HG03342 (cell line): ENCODE data around the gene CD247.

ENCODE experiments used
- ATAC-seq: cut with Tn5 transposase; IDR thresholded peaks from one replicate; pipeline ENCODE4 v1.9.1; 2021; ENCODE audit warnings: mild to moderate bottlenecking, moderate library complexity; ENCODE audit not compliant: unreplicated experiment

The CD247 gene

DNA sequence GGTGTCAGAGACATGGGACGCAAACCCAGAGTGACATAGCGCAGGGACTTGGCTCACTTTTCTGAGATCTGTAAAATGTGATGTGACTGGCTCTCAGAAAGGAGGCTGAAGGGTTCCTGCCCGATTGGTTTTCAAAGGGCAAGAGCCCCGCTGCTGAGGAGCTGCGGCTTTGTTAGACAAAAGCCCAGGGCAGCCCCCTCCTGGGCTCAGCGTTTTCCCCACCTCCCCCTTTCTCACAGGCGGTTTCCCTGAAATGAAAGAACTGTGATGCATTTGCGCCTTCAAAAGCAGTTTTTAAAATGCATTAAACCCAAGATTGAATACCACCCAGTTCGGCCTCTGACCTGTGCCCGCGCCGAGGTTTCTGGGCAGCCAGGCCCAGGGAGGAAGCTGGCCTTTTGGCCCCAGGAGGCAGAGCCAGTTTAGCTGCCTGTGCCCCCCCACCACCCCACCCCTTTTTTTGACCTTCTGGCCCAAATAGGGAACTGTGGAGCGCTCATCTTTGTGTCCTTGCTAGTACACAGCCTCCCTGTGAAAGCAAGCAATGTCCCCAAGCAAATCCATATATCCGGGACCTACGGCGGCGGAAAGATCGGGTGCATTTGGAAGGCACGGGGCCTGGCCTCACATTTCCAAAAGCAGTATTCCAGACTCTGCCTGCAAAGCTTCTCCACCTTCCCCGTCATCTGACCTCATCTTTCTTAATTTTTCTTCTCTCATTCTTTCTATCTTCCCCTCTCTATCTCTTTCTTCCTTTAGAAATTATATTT is 28.6 kb downstream of the CD247 start:
- no peak for ATAC-seq

DNA sequence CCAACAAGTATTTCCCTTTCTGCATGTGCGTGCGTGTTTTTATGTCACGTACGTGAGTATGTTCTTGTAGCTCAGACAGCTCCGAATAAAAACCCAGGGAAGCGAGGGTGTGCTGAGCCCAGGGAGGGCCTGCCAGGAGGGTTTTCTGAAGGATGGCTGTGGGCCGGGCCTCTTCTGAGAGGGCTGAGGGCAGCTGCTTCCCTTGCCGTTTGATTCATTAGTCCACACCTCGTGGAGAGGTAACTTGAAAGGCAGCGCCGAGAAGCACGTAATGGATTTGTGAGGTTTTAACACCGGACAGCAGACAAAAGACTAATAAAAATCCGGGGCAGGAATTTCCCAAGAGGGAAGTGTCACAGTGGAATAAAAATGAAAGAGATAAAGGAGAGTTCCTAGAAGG is 29.5 kb downstream of the CD247 start:
- no peak for ATAC-seq

DNA sequence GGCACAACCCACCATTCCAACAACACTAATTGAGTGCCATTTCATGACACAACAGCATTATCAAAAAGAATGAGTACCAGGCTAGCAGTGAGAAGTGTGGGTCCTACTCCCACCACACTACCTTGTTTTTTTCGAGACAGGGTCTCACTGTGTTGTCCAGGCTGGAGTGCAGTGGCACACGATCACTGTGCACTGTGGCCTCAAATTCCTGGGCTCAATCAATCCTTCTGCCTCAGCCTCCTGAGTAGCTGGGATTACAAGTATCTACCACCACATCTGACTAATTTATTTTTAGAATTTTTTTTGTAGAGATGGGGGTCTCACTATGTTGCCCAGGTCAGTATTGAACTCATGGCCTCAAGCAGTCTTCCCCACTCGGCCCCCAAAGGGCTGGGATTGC is 30.7 kb downstream of the CD247 start:
- ATAC-seq = no peak

DNA sequence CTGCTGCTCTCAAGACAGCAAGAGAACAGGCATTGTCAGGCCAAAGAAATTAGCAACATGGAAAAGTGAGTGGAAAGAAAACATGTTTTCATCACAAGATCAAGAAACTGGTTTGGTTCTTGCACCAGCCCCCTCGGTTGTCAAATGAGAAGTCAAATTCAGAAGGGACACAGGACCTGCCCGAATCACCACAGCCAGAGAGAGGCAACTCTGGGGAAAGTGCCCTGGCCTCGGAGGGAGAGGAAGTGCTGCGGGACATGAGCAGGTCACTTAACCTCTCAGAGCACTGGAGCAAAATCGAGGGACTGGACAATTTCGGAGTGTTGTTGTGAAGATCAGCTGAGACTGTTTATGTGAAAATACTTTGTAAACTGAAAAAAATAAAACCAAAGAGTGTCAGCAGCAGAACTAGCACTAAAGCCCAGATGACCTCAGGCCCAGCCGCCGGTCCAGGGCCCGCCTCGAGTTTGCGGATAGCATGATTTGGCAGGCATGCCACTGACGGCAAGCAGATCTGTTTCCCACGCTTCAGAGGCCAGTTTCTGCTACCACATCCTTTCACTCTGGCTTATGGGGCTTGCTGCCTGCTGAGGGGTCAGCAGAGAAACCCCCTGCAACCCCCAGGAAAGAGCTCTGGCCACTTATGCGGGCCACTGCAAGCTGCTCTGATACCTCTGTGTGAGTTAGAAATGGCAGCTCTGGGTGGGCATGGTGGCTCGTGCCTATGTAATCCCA is 32.1 kb downstream of the CD247 start:
- ATAC-seq = no peak

DNA sequence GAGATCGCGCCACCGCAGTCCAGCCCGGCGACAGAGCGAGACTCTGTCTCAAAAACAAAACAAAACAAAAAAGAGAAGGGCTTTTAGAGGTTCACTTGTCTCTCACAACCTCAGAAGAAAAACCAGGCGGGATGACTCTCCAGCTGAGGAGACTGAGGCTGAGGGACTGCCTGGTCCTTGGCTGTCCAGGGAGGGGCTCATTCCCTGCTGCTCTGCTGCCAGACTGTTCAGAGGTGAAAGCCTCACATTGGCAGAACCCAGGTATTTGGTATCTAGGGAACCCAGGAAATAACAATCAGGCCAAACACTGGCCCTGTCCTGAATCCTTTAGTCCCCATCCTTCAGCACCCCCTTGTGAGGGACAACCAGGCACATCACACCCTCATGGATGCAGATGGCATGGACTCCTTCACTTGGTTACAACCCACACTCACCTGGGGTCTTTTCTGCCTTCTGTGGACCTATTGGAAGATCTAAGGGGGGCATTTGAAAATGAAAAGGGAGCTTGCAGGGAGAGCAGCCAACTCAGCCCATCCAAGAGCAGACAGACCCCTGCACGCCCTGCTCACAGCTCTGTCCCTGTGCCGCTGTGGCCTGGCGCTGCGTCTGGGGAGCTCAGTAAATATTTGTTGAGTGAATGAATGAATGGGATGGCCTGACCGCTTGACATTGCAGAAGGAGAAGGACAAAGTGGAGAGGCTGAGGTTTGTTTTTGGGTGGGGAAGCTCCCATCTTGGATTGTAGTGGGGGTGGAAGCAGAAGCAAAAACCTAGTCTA is 33.4 kb downstream of the CD247 start:
- ATAC-seq = no peak

DNA sequence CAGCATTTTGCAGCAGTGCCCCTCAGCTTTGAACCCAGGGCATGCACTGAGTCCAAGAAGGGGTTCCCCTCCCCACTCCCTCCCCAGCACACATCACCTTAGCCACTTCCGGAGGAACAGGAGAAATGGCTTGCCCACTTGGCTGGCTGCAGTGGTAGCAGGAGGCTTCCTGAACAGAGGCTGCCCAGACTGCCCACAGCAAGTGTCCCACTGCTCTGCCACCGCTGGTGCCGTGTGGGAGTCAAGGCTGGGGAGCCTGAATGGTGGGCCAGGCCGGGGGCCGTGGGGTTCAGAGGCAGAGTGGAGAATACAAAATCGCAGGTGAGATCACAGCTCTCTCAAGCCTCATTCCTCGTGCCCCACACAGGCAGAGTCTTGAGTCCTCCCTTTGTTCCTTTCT is 34.5 kb downstream of the CD247 start:
- no peak for ATAC-seq

DNA sequence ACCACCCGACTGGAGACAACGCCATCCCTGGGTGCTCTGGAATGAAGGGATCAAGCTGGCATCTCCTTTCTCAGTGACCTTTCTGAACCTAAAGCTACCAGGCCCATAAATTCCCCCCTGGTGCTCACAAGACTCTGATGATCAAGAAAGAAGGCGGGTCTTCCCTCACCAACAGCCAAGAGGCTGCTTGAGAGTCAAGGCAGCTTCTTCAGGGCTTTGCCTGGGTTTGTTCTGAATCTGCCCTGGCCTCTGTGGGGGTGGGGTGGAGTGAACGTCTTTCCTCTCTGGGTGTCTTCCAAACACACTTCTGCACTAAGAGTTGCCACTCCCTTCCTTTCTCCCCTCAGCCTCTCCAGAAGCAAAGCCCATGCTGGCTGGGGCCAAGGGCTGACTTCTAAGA is 36.1 kb downstream of the CD247 start:
- no peak for ATAC-seq

DNA sequence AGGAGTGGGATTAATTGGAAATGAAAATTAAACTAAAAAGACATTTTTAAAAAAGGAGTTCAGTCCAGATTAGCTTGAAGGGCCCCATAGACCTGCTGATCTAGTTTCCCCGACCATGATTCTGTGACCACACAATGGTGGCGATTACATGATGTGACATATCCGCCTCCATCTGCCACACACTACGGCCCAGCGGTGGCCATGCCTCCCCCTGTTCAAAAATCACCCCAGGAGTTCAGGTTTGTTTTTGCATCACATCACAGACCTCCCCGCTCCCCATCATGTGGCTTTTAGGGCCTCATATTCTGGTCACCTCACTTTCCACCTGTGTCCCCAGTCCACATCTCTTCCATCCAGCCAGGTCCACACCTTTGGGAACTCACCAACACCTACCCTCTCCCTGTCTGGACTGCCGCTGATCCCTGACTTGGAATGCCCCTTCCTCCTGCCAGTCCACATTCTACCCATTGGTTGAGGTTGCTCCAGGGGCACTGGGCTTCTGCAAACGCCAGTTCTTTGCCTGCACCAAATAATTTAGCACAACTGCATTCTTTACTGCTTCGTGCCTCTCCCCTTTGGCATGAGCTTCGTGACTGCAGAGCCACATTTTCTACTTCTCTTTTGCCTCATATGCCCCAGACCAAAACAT is 38.9 kb downstream of the CD247 start:
- no peak for ATAC-seq

DNA sequence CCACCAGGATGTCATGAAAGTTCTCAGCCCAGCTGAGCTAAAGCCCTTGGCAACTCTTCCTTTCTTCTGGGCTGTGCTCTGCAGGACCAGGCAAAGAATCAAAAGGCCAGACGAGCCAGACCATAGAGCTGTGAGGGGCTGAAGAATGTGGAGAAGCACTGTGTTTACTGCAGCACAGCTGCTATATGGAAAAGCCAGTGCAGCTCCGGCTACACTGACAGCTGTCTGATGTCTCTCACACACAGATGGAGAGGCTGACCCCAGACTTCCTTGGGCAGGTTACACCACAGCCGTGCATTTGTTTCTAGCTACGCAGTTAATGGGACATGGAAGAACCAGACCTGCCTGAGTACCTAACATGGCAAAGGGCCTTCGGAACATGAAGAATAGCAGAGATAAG is 40.3 kb downstream of the CD247 start:
- ATAC-seq = no peak

DNA sequence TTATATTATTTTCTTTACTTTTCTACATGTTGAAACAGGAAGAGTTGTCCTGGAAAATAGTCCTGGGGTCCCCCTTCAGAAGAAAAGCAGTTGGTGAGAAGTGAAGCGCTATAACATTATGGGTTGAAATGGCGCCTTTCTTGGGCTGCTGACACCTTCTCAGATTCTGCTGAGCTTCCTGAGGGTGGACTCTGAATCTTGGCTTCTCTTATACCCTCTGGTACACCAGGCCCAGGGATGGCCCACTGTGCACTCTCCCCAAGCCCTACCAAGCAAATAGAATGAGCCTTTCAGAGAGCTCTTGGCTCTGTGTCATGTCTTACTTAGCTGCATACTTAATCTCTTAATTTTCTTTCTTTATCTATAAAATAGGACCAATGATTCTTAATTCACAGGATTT is 42.3 kb downstream of the CD247 start:
- no peak for ATAC-seq

DNA sequence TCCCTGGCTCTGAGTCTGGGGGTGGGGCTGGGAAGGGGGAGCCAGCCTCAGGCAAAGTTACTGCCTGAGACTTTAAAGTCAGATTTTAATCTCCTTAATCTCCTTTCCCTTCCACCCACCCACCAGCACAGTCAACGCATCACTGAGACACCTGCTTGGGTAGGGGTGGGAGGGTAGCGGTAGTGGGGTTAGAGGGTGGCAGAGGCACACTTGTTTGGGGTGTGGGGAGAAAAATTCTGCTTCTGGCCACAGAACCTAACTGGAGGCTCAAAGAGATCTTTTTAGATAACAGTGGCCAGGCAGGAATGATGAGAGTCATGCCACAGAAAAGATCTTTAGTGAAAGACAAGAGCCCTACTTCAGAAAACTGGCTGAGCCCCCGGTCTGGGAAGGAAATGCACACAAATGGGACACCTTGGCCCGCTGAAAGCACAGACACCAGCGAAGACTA is 44.1 kb downstream of the CD247 start:
- ATAC-seq = no peak

DNA sequence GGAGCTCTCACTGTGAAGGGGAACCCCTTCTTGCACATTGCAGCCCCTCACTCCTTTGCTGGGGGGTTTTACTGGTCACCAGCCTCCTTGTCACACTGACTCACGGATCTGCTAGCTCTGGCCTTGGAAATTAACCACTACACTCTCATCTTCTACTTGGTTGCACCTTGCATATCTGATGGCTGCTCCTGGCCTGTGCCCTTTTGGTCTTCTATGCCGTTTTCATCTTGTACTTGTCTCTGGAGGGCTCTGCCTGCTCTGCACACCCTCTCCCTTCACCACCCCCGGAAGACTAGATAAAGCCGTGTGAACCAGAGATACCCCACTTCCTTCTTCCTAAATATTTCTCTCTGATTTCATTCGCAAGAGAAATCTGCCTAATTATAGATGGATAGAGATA is 44.6 kb downstream of the CD247 start:
- ATAC-seq = no peak

DNA sequence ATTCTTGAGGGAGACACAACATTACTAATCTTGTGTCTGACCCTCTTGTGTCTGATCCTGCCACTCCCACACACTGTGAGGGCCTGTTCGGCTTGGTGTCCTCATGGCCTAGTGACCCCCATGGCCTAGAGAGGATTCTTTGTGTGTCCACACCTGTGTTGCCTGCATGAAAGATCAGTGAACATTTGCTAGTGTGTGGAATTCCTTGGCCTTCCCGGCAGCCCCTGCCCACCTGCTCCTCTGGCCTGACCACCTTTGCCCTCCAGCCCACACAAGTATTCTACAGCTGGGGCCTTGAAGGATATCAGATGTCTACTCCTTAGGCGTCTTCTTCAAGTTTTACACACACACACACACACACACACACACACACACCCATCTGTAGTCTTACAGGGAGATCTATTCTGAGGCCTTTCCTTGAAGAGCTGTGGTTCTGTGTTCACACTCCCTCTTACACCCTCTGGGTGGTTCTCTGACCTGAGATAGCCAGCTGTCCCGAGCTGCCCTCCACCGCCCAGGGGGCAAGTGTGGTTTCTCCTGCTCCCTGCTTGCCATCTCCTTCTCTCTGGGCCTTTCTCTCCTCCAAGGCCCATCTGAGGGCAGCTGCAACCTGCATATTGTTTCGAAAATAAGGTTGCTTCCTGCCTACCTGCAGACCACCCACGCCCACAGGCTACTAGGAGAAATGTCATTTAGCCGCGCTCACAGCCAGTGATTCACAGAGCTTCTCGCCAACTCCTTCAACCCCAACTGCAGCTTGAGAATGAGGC is 45.4 kb downstream of the CD247 start:
- no peak for ATAC-seq

DNA sequence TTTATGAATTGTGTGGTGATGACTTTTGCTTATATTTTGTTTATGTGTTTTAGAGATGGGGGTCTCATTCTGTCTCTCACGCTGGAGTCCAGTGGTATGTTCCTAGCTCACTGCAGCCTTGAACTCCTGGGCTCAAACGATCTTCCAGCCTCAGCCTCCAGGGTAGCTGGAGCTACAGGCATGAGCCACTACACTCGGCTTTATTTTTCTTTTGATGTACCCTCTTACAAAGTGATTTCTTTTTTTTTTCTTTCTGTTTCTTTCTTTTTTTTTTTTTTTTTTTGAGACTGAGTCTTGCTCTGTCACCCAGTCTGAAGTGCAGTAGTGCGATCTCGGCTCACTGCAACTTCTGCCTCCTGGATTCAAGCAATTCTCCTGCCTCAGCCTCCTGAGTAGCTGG is 46.8 kb downstream of the CD247 start:
- no peak for ATAC-seq

DNA sequence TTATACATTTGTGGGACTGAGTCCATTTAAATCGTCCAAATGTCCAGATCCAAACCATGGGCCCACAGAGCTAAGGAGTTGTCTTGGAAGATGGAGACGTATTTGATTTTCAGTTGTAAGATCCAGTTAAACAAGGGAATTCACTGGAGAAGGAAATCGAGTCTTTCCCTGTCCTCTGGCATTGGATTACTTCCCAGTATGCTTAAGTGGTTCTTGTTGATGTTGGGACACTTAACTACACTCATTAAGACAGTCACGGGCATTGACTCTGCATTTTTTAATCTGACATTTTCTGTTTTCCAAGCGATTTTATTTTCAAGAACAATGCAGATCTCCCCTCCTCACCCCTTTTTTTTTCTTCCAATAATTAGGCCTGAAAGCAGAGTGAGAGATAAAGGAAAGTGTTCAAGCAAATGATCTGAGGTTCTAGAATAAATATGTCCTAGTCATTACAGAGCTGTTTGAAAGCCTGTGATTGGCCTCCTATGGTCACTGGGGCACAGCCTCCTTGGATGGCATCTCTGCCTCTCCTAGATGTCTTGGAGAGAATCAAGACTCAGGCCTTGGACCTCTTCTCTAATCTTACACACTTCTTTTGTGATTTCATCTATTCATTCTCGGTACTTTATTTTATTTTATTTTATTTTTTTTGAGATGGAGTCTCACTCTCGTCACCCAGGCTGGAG is 48.9 kb downstream of the CD247 start:
- no peak for ATAC-seq

DNA sequence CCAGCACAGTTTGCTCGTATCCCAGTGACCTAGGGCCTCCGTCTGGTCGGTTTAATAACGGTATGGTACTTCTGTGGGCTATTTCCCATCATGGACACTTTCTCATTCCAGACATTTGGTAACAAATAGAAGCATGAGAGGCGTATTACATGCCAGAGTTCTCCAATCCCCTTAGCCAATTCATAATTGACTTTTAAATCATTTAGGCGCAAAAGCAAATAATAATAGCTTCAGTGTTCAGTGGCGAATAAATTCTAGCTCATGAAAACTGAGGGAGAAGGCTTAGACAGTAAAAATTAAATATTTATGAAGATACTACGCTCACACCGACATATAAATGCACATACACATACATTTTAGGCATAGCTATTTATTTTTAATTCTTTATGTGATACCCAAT is 50.6 kb downstream of the CD247 start:
- ATAC-seq = no peak

DNA sequence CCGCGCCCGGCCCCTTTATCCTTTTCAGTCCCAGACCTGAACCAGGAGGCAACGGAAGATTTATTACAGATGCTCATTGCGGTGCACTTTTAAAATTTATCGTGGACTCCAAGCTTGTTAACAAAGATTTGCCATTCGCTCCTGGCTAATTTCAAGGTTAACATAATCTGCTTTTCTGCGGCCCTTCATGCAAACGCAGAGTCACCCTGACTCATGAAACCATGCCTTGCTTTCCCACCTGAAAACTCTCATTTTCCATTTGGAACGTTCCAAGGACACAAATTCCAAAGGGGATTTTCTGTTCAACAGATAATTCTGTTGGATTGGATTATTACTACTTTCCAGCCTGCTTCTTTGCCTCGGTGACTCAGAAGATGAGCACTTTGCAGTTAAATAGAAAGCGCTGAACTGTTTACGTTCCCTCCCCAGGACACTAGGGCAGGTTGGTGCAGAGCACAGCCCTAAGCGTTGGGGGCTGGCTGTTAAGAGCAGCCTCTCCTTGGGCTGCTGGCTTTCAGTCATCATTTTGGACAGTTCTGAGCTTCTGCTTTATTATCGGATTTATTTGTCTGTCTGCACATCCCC is 51.1 kb downstream of the CD247 start:
- ATAC-seq = no peak

DNA sequence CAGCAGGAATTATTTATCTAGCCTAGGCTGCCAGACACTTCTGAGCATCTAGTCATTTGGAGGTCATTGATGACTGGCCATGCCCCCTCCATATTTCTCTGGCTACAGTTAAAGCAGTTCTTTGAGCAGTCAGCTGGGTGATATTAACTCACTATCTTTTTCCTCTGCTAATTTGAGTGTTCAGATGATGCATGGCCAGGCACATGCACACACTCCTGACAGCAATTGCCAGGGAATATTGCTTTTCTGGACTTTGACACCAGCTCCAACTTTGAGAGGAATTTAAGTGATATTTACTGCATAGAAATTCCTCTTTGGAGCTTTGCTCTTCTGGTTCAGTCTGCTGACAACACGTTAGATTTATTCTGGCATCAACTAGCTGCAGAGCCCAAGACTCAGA is 52.6 kb downstream of the CD247 start:
- no peak for ATAC-seq

DNA sequence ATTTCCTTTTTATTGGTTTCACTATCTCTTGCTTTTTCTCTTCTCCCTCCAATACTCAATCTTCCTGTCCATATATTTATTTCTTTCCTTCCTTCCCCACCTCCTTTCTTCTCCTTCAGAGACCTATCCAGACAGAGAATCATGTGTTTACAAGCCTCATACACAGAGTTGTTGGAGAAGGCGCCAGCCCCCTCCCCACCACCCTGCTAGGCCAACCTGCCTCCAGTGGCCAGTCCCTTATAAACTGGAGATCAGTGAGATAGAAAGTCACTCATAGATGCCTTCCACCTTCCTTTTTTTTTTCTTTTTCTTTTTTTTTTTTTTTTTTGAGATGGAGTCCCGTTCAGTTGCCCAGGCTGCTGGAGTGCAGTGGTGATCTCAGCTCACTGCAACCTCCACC is 53.3 kb downstream of the CD247 start:
- ATAC-seq = no peak
